Measurements from ENCODE around the gene AGBL4. TPM values are rescaled to one million over a fixed set of nuclear protein-coding genes. Genes with fewer than 3 reads are reported as not detected.
"Not testable (repeated sequence)": the region's sequence is repeated elsewhere in the genome, so short reads cannot be mapped to it uniquely, and the experiment has no call there.

The AGBL4 gene
- total RNA-seq, 2 donors from 2014 or later = not detected

DNA sequence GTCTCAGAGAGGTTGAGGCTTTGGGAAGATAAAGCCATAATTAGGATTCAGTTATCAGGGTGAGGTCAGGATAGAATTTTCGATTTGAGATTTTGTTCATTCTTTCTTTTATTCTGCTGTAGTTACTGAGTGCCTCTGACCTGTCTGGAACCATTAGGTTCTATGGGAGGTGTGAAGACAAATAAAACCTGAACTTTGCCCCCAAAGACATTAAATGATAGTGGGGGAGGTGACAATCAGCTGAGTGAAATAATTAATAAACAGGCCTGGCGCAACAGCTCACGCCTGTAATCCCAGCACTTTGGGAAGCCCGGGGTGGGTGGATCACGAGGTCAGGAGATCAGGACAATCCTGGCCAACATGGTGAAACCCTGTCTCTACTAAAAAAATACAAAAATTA lies 1496.7 kb downstream of the AGBL4 start:
- Histone ChIP-seq H3K9me3 (no peaks in the 10 kb centered on the region), H3K4me3 (no peak overlapping the region), H3K27ac (no peak overlapping the region), H3K4me1 (ENCODE audit: control insufficient read depth in 1 of 2, low read depth in 2 of 2) (no peaks in the 10 kb centered on the region), H3K27me3 (replicated peaks; ENCODE audit: insufficient read depth) (no peaks in the 10 kb centered on the region), H3K36me3 (no peaks in the 10 kb centered on the region)
- DNase-seq (ENCODE audit: low spot score) (no peak), ATAC-seq (ENCODE audit: insufficient number of reproducible peaks, low FRiP score, low read depth) (no peak)
- TF ChIP-seq, protein P1, sequence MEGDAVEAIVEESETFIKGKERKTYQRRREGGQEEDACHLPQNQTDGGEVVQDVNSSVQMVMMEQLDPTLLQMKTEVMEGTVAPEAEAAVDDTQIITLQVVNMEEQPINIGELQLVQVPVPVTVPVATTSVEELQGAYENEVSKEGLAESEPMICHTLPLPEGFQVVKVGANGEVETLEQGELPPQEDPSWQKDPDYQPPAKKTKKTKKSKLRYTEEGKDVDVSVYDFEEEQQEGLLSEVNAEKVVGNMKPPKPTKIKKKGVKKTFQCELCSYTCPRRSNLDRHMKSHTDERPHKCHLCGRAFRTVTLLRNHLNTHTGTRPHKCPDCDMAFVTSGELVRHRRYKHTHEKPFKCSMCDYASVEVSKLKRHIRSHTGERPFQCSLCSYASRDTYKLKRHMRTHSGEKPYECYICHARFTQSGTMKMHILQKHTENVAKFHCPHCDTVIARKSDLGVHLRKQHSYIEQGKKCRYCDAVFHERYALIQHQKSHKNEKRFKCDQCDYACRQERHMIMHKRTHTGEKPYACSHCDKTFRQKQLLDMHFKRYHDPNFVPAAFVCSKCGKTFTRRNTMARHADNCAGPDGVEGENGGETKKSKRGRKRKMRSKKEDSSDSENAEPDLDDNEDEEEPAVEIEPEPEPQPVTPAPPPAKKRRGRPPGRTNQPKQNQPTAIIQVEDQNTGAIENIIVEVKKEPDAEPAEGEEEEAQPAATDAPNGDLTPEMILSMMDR (IDR thresholded peaks at IDR 0.05) = no peak

- Histone ChIP-seq H3K36me3 (no peaks in the 10 kb centered on the region), H3K4me3 (no peak overlapping the region), H3K9me3 (no peaks in the 10 kb centered on the region), H3K27me3 (replicated peaks; ENCODE audit: insufficient read depth) (no peaks in the 10 kb centered on the region), H3K4me1 (ENCODE audit: control insufficient read depth in 1 of 2, low read depth in 2 of 2) (no peaks in the 10 kb centered on the region), H3K27ac (no peak overlapping the region)
- no peak for ATAC-seq (ENCODE audit: insufficient number of reproducible peaks, low FRiP score, low read depth)
- TF ChIP-seq, protein P1 (IDR thresholded peaks at IDR 0.05) = no peak
- DNase-seq (ENCODE audit: low spot score) = no peak
Measured at GRCh38 chr1:48526008-48526710, 1497.6 kb downstream of the AGBL4 start.

DNA sequence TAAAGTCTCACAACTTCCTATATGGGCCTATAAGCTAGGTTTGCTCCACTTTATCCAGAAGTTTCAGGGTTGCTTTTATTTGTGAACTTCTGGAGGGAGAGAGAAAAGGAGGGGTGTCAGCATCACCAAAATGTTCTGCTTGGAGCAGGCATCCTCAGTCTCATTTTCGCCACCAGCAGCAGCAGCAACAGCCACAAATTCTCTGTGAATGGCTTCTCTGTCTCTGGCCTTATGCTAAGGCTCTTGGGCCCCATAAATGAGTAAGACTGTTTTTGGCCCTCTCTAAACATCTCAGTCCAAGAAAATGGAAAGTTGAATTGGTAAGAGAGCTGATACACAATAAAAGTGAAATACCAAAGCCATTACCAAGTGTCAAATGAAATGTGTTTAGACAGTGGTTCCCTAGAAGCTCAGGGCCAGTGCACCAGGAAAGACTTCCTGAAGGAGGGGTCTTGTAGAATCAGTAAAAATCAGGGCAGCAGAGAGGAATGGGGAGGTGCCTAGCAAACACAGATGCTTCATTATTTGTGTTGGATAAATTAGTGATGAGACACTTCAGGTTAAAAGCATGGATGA lies 1498.8 kb downstream of the AGBL4 start:
- ATAC-seq (ENCODE audit: insufficient number of reproducible peaks, low FRiP score, low read depth) (no peak), DNase-seq (ENCODE audit: low spot score) (no peak)
- Histone ChIP-seq H3K27me3 (replicated peaks; ENCODE audit: insufficient read depth) (no peaks in the 10 kb centered on the region), H3K9me3 (no peaks in the 10 kb centered on the region), H3K27ac (no peak overlapping the region), H3K36me3 (no peaks in the 10 kb centered on the region), H3K4me1 (ENCODE audit: control insufficient read depth in 1 of 2, low read depth in 2 of 2) (no peaks in the 10 kb centered on the region), H3K4me3 (no peak overlapping the region)
- TF ChIP-seq, protein P1 (IDR thresholded peaks at IDR 0.05) = no peak

DNA sequence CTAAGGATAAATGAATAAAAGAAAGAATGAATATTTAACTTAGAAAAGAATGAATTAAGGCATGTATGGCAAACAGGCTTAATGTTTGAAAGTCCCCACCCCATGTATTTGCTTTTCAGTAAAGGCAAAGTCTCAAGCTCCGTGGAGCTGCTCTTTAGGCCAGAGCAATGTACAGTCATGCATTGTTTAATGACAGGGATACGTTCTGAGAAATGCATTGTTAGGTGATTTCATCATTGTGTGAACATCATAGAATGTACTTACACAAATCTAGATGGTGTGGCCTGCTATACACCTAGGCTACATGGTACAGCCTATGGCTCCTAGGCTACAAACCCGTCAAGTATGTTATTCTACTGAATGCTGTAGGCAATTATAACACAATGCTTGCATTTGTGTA lies 1500.2 kb downstream of the AGBL4 start:
- H3K27ac ChIP-seq = no peak overlapping the region
- no peak for ATAC-seq (ENCODE audit: insufficient number of reproducible peaks, low FRiP score, low read depth)
- H3K4me3 ChIP-seq = no peak overlapping the region
- TF ChIP-seq, protein P1 (IDR thresholded peaks at IDR 0.05) = no peak
- H3K4me1 ChIP-seq (ENCODE audit: control insufficient read depth in 1 of 2, low read depth in 2 of 2) = no peaks in the 10 kb centered on the region
- no peaks in the 10 kb centered on the region for H3K9me3 ChIP-seq
- no peaks in the 10 kb centered on the region for H3K36me3 ChIP-seq
- DNase-seq (ENCODE audit: low spot score) = no peak
- H3K27me3 ChIP-seq (replicated peaks; ENCODE audit: insufficient read depth) = no peaks in the 10 kb centered on the region

DNA sequence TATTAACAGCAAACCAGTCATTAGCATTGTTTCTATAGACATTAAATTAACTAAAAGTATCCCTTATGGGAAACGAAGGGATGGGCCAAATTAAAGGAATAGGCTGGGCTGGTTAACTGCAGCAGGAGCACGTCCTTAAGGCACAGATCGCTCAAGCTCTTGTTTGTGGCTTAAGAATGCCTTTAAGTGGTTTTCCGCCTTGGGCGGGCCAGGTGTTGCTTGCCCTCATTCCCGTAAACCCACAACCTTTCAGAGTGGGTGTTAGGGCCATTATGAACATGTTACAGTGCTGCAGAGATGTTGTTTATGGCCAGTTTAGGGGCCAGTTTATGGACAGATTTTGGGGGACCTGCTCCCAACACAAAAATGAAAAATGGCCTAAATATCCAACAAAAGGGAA lies 1503.9 kb downstream of the AGBL4 start:
- not testable (repeated sequence) for H3K9me3 ChIP-seq; H3K27ac ChIP-seq; H3K27me3 ChIP-seq (replicated peaks; ENCODE audit: insufficient read depth); DNase-seq (ENCODE audit: low spot score); H3K4me3 ChIP-seq; H3K36me3 ChIP-seq; H3K4me1 ChIP-seq (ENCODE audit: control insufficient read depth in 1 of 2, low read depth in 2 of 2); ATAC-seq (ENCODE audit: insufficient number of reproducible peaks, low FRiP score, low read depth)
